ENCODE results near the gene DOCK3. TPM values are rescaled to one million over a fixed set of nuclear protein-coding genes. Genes with fewer than 3 reads are reported as not detected.
"Not testable (repeated sequence)": the region's sequence is repeated elsewhere in the genome, so short reads cannot be mapped to it uniquely, and the experiment has no call there.

The DOCK3 gene
- total RNA-seq, 1 experiment from 2014 or later, result 0.15 TPM

- peaks cover 21% of the 10 kb centered on the region for H4K20me1 ChIP-seq (ENCODE audit: low read length)
Observed at GRCh38 chr3:51386852-51387229, 712.1 kb downstream of the DOCK3 start.

GRCh38 chr3:51387281-51387680 lies 712.6 kb downstream of the DOCK3 start:
- BruUV-seq (replicated peaks); DNase-seq; H3K27me3 ChIP-seq (ENCODE audit: low read length); H3K9me3 ChIP-seq (ENCODE audit: low read length); CTCF ChIA-PET; H3K9me2 ChIP-seq (replicated peaks; ENCODE audit: low read length); H3K27ac ChIP-seq (ENCODE audit: low read length); H2AFZ ChIP-seq (ENCODE audit: low read length); H3F3A ChIP-seq (ENCODE audit: low read length, unreplicated experiment); H3K9ac ChIP-seq (ENCODE audit: low read length); ATAC-seq; POLR2A ChIA-PET (ENCODE audit: unreplicated experiment): not testable (repeated sequence)
- Histone ChIP-seq H3K4me2 (ENCODE audit: low read length) (peak overlapping the region; percentile 98), H3K4me1 (ENCODE audit: insufficient read depth, low read length) (peaks cover 52% of the 10 kb centered on the region), H4K20me1 (ENCODE audit: low read length) (peaks cover 21% of the 10 kb centered on the region), H3K36me3 (ENCODE audit: low read depth, low read length) (peaks cover 36% of the 10 kb centered on the region), H3K4me3 (ENCODE audit: low read length) (peak overlapping the region; percentile 85), H3K79me2 (ENCODE audit: low read length) (peaks cover 61% of the 10 kb centered on the region)
- intact Hi-C loops (cut with micrococcal nuclease), result loop anchor here (5.0 to 10.0 kb wide), 2 partner anchors 288 to 1035 kb away; partner anchors contain the start of genes CYB561D2, NPRL2 and TEX264

More at GRCh38 chr3:51386852-51387229, 712.1 kb downstream of the DOCK3 start:
- POLR2A ChIA-PET (ENCODE audit: unreplicated experiment), result no interaction called here
- H3K4me3 ChIP-seq (ENCODE audit: low read length), result peak overlapping the region; percentile 85
- no peak for DNase-seq
- H3F3A ChIP-seq (ENCODE audit: low read length, unreplicated experiment), result no peaks in the 10 kb centered on the region
- no peaks in the 10 kb centered on the region for H3K9me2 ChIP-seq (replicated peaks; ENCODE audit: low read length)
- TF ChIP-seq EZH2phosphoT487 (IDR thresholded peaks at IDR 0.05; ENCODE audit: borderline replicate concordance, low read length), result no peak
- TF ChIP-seq CTCF (conservative IDR thresholded peaks at IDR 0.05; ENCODE audit: low read depth, low read length), result no peak
- TF ChIP-seq EZH2 (IDR thresholded peaks at IDR 0.05; ENCODE audit: low read length, unreplicated experiment), result no peak
- peak overlapping the region; percentile 99; the same call in 1 of the 2 replicates for H3K9ac ChIP-seq (ENCODE audit: low read length)
- ATAC-seq, result no peak
- CTCF ChIA-PET, result no interaction called here
- intact Hi-C loops (cut with micrococcal nuclease), result loop anchor here (5.0 to 10.0 kb wide), 2 partner anchors 288 to 1035 kb away; partner anchors contain the start of genes CYB561D2, NPRL2 and TEX264
- peaks cover 48% of the 10 kb centered on the region for H3K4me1 ChIP-seq (ENCODE audit: insufficient read depth, low read length)
- H3K27ac ChIP-seq (ENCODE audit: low read length), result no peak overlapping the region
- no TSS peak for BruUV-seq (replicated peaks)
- H3K4me2 ChIP-seq (ENCODE audit: low read length), result peak overlapping the region; percentile 98
- peaks cover 33% of the 10 kb centered on the region for H3K36me3 ChIP-seq (ENCODE audit: low read depth, low read length)
- no peaks in the 10 kb centered on the region for H3K9me3 ChIP-seq (ENCODE audit: low read length)
- no peaks in the 10 kb centered on the region for H3K27me3 ChIP-seq (ENCODE audit: low read length)
- no peak overlapping the region for H2AFZ ChIP-seq (ENCODE audit: low read length)
- peaks cover 56% of the 10 kb centered on the region for H3K79me2 ChIP-seq (ENCODE audit: low read length)

GRCh38 chr3:51388286-51389029 lies 713.7 kb downstream of the DOCK3 start:
- ATAC-seq (peak; percentile 1; the same call in 1 of the 2 replicates), DNase-seq (peak; percentile 91)
- Histone ChIP-seq H3K4me3 (ENCODE audit: low read length) (peak overlapping the region; percentile 85), H3F3A (ENCODE audit: low read length, unreplicated experiment) (no peaks in the 10 kb centered on the region), H3K27me3 (ENCODE audit: low read length) (no peaks in the 10 kb centered on the region), H3K36me3 (ENCODE audit: low read depth, low read length) (peaks cover 48% of the 10 kb centered on the region), H4K20me1 (ENCODE audit: low read length) (peaks cover 30% of the 10 kb centered on the region), H2AFZ (ENCODE audit: low read length) (no peak overlapping the region), H3K9me3 (ENCODE audit: low read length) (no peaks in the 10 kb centered on the region), H3K9ac (ENCODE audit: low read length) (no peak overlapping the region), H3K9me2 (replicated peaks; ENCODE audit: low read length) (no peaks in the 10 kb centered on the region), H3K79me2 (ENCODE audit: low read length) (peaks cover 70% of the 10 kb centered on the region), H3K4me2 (ENCODE audit: low read length) (peak overlapping the region; percentile 98), H3K4me1 (ENCODE audit: insufficient read depth, low read length) (peaks cover 54% of the 10 kb centered on the region), H3K27ac (ENCODE audit: low read length) (no peak overlapping the region)
- no TSS peak for BruUV-seq (replicated peaks)
- ChIA-PET POLR2A (ENCODE audit: unreplicated experiment) (interaction anchor here (0.7 kb wide), 1 partner anchor 829 kb away, joined by 4 read pairs; no protein-coding TSS in a partner anchor), CTCF (interaction anchor here (0.6 kb wide), 1 partner anchor 712 kb away, joined by 7 read pairs; no protein-coding TSS in a partner anchor)
- intact Hi-C loops (cut with micrococcal nuclease), result loop anchor here (5.0 to 10.0 kb wide), 2 partner anchors 286 to 1036 kb away; partner anchors contain the start of genes CYB561D2, NPRL2 and TEX264
- peak; percentile 63 for TF ChIP-seq CTCF (conservative IDR thresholded peaks at IDR 0.05; ENCODE audit: low read depth, low read length)
- no peak for TF ChIP-seq EZH2phosphoT487 (IDR thresholded peaks at IDR 0.05; ENCODE audit: borderline replicate concordance, low read length)

All from PC-3 (cell line).